GM21515 (cell line): ENCODE measurements around the gene LYPLAL1.
A peak's percentile ranks its signal among the peaks of the same experiment; 100 is the strongest.
"Not testable (repeated sequence)": the region's sequence is repeated elsewhere in the genome, so short reads cannot be mapped to it uniquely, and the experiment has no call there.

Experiments
- ATAC-seq: cut with Tn5 transposase; IDR thresholded peaks from one replicate; pipeline ENCODE4 v1.9.1; 2021; ENCODE audit not compliant: unreplicated experiment

LYPLAL1 gene

GRCh38 chr1:219209578-219209977, 35.9 kb downstream of the LYPLAL1 start:
- no peak for ATAC-seq

DNA sequence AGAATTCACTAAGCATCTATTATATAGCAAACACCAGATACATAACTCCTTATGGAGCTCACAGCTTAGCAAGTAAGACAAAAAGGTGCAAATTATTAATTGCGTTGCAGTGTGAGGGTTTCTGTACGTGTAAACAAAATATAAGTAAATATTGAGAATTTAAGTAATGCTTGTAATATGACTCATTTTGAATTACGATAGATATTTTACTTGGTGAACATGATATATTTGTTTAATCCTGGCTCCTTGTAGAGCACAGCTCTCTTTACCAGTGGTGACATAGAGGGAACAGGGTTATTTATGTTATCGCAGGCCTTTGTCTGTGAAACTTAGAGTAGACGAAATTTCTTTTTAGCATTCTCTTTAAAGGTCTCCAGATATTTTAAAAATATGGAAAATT, 36.4 kb downstream of the LYPLAL1 start:
- no peak for ATAC-seq

- no peak for ATAC-seq
Measured at GRCh38 chr1:219215477-219215876, 41.8 kb downstream of the LYPLAL1 start.

- ATAC-seq, result peak; percentile 97
Measured at GRCh38 chr1:219220945-219221344, 47.3 kb downstream of the LYPLAL1 start.

DNA sequence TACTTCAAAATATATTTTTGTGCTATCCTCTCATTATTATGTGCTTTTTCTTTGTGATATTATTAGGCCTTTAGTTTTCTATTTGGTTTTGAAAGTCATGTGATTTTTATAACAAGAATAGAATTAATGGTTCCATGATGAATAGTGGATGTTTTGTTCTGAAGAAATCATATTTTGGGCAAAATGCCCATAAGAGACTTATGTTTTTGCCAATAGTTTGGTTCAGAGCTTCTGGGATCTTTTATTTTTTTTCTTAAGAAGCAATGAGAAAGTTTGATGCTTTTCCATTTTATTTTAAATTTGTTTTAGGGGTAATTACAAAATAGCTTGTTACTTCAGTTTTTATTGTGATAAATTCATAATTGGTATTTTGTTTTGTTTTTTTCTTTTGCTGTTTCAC, 49.8 kb downstream of the LYPLAL1 start:
- ATAC-seq, result no peak

- ATAC-seq, result no peak
Measured at GRCh38 chr1:219226196-219226595, 52.5 kb downstream of the LYPLAL1 start.

DNA sequence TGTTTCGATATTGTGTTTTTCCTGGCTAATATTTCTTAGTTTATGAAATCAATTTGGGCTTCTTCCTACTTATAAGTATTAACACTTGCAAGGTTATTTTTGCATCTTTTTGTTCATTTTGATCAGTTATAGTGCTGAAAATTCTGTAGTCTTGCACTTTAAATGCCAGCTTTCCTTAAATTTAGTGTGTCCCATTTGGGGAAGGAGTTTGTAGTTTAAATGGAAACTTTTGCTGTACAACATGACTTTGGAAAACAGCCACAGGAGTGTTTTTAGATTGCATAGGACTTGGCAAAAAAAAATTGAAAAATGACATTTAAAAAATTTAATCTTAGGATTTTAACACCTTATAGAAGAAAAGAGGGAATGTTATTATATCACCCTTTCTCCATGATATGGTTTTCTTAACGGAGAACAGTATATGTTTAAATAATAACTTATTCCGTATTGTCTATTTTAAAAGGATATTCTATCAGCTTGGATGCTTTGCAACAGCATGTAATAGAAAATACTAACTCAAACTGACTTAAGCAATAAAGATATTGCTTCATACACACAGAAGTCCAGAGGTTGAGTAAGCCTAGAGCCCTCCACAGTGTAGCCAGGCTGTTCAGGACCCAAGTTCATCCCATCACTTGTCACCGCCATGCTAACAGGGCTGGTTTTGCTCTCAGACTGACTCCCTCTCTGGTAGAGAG, 53.8 kb downstream of the LYPLAL1 start:
- ATAC-seq, result no peak

DNA sequence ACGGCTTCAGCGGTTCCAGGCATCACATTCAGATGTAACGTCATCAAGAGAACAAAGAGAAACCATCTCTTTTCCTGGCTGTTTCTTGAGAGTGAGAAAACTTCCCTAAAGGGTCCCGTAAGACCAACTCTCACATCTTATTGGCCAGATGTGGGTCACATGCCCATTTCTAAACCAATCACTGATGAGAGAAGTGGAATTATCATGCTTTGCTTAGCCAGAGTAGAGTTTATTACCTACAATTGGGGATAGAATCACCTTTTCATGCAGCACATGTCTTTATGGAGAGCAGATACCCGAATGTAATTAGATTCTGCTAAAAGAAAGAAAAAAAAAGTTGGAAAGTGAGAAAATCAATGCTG, 54.4 kb downstream of the LYPLAL1 start:
- no peak for ATAC-seq

- no peak for ATAC-seq
Measured at GRCh38 chr1:219232890-219233289, 59.2 kb downstream of the LYPLAL1 start.

DNA sequence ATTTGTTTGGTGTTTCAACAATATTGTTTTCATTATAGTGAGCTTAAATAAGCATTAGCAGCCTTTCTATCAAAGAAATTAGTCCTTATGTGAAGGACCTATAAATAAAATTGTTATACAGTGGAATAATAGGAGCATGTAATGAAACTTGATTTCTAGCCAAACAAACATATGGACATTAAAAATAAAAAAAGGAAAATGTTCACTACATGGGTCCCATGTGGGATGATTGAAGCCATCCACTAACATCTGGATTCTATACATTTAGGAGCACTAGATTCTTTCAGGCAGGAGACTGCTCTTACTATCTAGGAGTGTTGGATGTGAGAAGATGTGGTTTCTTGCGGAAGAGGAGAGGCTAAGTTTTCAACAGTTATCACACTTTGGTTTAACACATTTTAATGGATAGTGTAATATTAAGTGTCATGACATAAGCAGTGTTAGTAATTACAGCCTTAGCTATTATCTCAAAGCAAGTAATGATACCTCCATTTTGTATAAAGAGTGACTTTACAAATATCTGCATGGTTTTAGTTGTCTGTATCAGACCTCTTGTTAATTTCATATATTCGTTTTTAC, 62.3 kb downstream of the LYPLAL1 start:
- ATAC-seq, result no peak

GRCh38 chr1:219236933-219237610, 63.4 kb downstream of the LYPLAL1 start:
- ATAC-seq, result no peak

DNA sequence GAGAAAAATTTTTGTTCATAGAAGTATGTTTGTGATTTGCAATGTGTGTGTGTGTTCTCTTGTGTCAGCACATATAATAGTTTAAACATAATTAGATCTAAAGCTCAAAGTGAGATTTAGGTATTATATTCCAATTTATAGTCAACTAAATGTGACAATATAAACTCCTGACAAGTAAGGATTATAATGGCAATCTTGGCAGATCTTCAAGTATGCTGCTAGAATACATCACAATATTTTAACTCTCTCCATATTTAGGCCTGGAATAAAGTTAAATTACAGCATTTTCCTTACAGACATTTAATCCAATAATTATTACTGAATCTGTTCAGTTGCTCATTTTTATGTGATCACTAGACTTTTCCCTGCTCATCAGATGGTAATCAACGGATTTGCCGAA, 65.8 kb downstream of the LYPLAL1 start:
- ATAC-seq, result no peak

GRCh38 chr1:219244864-219245263, 71.2 kb downstream of the LYPLAL1 start:
- ATAC-seq, result no peak

GRCh38 chr1:219247441-219247840, 73.8 kb downstream of the LYPLAL1 start:
- no peak for ATAC-seq

- ATAC-seq, result not testable (repeated sequence)
Measured at GRCh38 chr1:219250468-219250867, 76.8 kb downstream of the LYPLAL1 start.

DNA sequence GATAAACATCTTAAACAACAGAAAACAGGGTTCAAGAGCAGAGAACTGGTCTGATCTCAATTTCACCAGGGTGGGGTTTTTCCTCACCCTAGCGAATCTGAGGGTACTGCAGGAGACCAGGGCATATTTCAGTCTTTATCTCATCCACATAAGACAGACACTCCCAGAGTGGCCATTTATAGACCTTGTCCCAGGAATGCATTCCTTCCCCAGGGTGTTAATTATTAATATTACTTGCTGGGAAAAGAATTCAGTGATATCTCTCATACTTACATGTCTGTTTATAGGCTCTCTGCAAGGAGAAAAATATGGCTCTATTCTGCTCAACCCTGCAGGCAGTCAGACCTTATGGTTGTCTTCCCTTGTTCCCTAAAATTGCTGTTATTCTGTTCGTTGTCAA, 84.1 kb downstream of the LYPLAL1 start:
- ATAC-seq, result no peak

DNA sequence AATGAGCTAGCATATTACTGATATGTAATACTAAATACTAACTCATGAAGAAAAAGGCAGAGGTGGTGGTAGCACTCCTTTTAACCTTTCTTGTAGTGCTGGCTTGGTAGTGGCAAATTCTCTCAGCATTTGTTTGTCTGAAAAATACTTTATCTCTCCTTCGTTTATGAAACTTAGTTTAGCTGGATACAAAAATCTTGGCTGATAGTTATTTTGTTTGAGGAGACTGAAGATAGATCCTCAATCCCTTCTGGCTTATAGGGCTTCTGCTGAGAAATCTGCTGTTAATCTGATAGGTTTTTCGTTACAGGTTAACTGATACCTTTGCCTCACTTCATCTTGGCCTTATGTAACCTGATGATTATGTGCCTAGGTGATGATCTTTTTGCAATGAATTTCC, 87.8 kb downstream of the LYPLAL1 start:
- ATAC-seq, result no peak
